IPS DF 19.7 (cell line): ENCODE measurements around the gene AHRR.
"Not testable (repeated sequence)": the region's sequence is repeated elsewhere in the genome, so short reads cannot be mapped to it uniquely, and the experiment has no call there.

Experiments used
- DNase-seq: peaks from one replicate; pipeline ENCODE4 v3.0.0-alpha.2; 2013; ENCODE audit warnings: low read depth, low spot score

Gene AHRR

GRCh38 chr5:377326-377981 is 55.9 kb downstream of the AHRR start:
- DNase-seq, result no peak

- no peak for DNase-seq
Observed at GRCh38 chr5:378301-378891, 56.9 kb downstream of the AHRR start.

GRCh38 chr5:378976-379742 is 57.6 kb downstream of the AHRR start:
- no peak for DNase-seq

GRCh38 chr5:380701-381309 is 59.3 kb downstream of the AHRR start:
- DNase-seq, result no peak

GRCh38 chr5:383066-383465 is 61.6 kb downstream of the AHRR start:
- DNase-seq, result no peak

GRCh38 chr5:383621-384020 is 62.1 kb downstream of the AHRR start:
- DNase-seq, result no peak

- DNase-seq, result not testable (repeated sequence)
Observed at GRCh38 chr5:384576-384975, 63.1 kb downstream of the AHRR start.

- DNase-seq, result no peak
Observed at GRCh38 chr5:385321-385720, 63.8 kb downstream of the AHRR start.

- DNase-seq, result no peak
Observed at GRCh38 chr5:386432-387341, 65.2 kb downstream of the AHRR start.

- no peak for DNase-seq
Observed at GRCh38 chr5:387491-388265, 66.2 kb downstream of the AHRR start.

GRCh38 chr5:388266-389196 is 67.0 kb downstream of the AHRR start:
- DNase-seq, result no peak

GRCh38 chr5:389197-389821 is 67.8 kb downstream of the AHRR start:
- no peak for DNase-seq

GRCh38 chr5:389891-390622 is 68.5 kb downstream of the AHRR start:
- DNase-seq, result no peak

- no peak for DNase-seq
Observed at GRCh38 chr5:390623-391491, 69.3 kb downstream of the AHRR start.

- DNase-seq, result no peak
Observed at GRCh38 chr5:392431-392988, 71.0 kb downstream of the AHRR start.

- DNase-seq, result no peak
Observed at GRCh38 chr5:393846-394275, 72.3 kb downstream of the AHRR start.

GRCh38 chr5:394671-395155 is 73.2 kb downstream of the AHRR start:
- no peak for DNase-seq
